WI38 (cell line): ENCODE measurements around the gene LAMC2.

Experiments used
- H3K4me3 ChIP-seq: 2 replicates; pipeline ENCODE4 v1.5.1; 2011; ENCODE audit warnings: low read depth, mild to moderate bottlenecking, control low read depth, low read length
- TF ChIP-seq, protein P1 (sequence below): IDR thresholded peaks from 2 replicates; pipeline ENCODE4 v1.5.1; 2012; ENCODE audit warnings: low read depth, mild to moderate bottlenecking, control low read depth, low read length

Gene LAMC2

DNA sequence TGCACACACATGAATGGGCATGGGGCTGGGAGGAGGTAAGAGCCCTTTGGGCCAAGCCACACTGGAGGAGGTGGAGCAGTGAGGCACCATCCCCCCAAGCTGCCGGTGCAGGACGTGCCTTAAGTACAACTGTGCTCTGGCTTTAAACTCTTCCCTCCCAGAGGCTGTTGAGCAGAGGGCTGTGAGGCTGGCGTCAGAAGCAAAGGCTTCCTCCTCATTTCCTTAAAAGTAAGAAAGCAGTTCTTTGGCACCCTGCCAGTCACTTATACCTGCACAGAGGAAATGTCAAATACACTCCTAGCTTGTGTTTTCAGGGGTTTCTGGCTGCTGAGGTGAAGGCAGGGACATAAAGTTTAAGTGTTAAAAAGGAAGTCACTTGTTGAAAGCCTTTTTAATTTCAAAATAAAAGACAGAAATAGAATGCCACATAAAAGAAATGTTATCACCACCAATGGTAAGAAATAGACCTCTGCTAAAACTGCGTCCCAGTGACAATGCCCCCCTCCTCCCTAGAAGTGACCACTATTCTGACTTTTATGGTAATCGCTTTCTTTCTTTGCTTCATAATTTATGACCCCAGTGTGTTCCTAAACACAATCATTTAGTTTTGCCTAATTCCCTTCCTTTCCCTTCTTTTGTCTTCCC is 33.0 kb downstream of the LAMC2 start:
- no peak overlapping the region for H3K4me3 ChIP-seq
- TF ChIP-seq, protein P1, sequence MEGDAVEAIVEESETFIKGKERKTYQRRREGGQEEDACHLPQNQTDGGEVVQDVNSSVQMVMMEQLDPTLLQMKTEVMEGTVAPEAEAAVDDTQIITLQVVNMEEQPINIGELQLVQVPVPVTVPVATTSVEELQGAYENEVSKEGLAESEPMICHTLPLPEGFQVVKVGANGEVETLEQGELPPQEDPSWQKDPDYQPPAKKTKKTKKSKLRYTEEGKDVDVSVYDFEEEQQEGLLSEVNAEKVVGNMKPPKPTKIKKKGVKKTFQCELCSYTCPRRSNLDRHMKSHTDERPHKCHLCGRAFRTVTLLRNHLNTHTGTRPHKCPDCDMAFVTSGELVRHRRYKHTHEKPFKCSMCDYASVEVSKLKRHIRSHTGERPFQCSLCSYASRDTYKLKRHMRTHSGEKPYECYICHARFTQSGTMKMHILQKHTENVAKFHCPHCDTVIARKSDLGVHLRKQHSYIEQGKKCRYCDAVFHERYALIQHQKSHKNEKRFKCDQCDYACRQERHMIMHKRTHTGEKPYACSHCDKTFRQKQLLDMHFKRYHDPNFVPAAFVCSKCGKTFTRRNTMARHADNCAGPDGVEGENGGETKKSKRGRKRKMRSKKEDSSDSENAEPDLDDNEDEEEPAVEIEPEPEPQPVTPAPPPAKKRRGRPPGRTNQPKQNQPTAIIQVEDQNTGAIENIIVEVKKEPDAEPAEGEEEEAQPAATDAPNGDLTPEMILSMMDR = no peak

DNA sequence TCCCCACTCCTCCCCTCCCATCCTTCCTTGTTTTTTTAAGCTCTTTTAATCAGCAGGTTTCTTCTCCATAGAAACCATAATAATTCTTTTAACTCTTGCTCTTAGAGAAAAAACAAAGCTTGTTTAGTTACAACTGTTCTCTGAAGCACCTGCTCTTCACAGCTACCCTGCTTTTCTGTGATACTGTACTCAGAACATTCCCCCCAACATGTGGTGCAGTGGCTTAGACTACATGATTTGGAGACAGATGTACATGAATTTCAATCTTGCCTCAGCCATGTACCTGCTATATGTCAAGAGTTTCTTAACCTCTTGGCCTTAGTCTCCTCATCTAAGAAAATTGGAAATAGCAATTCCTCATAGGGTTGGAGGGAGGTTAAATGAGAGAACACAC is 33.5 kb downstream of the LAMC2 start:
- H3K4me3 ChIP-seq = no peak overlapping the region
- TF ChIP-seq, protein P1 = no peak

DNA sequence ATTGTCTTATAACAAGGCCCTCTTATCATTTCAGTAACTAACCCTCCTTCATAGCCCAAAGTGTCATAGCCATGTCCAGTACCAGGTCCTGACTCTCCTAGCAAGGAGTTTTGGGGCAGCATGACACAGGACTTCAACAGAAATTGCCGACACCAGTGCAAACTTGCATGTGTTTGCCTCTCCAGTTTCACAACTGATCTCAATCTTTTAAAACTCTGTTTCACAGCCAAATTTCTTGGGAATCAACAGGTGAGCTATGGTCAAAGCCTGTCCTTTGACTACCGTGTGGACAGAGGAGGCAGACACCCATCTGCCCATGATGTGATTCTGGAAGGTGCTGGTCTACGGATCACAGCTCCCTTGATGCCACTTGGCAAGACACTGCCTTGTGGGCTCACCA is 36.8 kb downstream of the LAMC2 start:
- H3K4me3 ChIP-seq = no peak overlapping the region
- TF ChIP-seq, protein P1 = no peak

DNA sequence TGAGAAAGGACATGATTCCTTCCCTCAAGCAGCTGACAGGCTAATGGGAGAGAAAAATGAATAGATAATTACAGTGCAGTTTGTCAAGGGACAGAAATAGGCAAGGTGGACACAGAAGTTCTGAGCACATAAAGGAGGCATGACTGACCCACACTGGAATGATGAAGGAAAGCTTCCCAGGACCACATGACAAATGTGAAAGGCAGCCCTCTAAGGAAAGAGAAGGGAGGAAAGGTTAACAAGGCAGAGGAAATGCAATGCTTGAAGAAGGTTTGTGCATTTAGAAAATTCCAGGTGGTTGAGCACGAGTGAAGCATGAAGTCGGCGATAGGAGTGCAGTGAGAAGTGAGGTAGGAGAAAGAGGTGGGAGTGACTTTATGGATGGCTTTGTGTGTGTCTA is 37.4 kb downstream of the LAMC2 start:
- TF ChIP-seq, protein P1 = no peak
- H3K4me3 ChIP-seq = no peak overlapping the region

GRCh38 chr1:183226361-183226760 is 40.3 kb downstream of the LAMC2 start:
- TF ChIP-seq, protein P1 = no peak
- H3K4me3 ChIP-seq = no peak overlapping the region

DNA sequence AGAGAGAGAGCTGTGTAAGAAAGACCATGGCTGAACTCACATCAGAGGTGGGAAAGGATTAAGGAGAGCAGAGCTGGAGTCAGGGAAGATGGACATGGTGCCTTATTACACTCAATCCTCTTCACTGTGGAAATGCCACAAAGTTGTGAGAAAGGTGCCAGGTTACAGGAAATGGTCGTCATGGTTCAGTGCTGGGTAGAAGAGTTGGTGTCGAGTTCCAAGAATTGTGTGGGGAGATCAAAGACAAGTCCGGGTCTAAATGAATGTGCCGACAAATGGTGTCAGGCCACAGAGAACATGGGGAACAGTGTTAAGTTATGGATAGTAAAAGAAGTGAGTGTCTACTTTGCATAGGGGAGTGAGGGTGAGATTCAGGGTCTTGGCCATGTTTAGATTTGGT is 40.9 kb downstream of the LAMC2 start:
- H3K4me3 ChIP-seq = no peak overlapping the region
- TF ChIP-seq, protein P1 = no peak

DNA sequence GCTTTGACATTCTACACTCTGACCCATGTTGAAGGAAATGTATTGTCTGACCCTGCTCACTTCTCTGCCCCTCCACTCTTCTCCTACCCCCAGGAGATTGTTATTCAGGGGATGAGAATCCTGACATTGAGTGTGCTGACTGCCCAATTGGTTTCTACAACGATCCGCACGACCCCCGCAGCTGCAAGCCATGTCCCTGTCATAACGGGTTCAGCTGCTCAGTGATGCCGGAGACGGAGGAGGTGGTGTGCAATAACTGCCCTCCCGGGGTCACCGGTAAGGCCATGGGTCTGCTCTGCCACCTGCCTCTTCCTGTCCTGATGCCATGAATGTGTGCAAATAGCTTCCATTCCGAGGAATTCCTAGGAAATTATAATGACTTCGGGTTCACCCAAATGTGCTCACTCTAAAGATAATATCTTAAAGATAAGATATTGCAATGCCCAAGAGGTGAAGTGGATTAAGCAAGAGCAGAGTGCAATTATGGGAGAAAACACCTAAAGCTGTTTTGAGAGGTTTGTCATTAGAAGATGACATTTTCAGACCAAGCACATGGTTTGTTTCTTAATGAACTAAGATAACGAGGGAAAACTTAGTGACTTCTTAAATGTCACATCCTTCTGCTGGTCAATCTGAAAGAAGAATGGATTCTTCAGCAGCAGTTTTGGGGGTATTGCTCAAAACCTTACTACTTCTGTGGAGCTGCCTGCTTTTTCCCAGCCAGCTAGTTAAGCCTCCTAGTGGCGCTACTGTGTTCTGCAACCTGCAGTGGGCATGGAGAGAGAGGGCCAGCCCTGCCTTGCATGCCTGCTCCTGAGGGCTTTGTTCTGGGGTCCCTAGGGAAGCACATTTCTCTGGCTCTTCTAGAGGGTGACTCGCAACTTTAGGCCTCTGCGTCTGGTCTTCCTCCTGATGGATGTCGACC is 41.6 kb downstream of the LAMC2 start:
- no peak overlapping the region for H3K4me3 ChIP-seq
- TF ChIP-seq, protein P1 = peak; percentile 84
